ENCODE data around the gene FAM222B.

FAM222B gene

GRCh38 chr17:28777178-28777577 lies 65.4 kb downstream of the FAM222B start:
- Histone ChIP-seq H3K27me3 (ENCODE audit: control insufficient read depth, low read length) (no peaks in the 10 kb centered on the region), H3K4me3 (ENCODE audit: low read length) (no peak overlapping the region), H3K4me1 (ENCODE audit: control insufficient read depth, low read length) (peaks cover 13% of the 10 kb centered on the region), H3K79me2 (ENCODE audit: control insufficient read depth, low read length) (peaks cover 24% of the 10 kb centered on the region), H3K36me3 (ENCODE audit: control insufficient read depth, low read length) (peaks cover 6% of the 10 kb centered on the region; the same call in 1 of the 2 replicates), H3K27ac (ENCODE audit: low read depth, low read length) (no peak overlapping the region), H3F3A (ENCODE audit: control insufficient read depth, insufficient read depth) (0 out of 2 replicates have a peak, but pooled peaks cover 3% of the 10 kb centered on the region), H3K9me3 (ENCODE audit: control insufficient read depth, insufficient read depth, low read length) (no peaks in the 10 kb centered on the region), H3K4me2 (ENCODE audit: low read length) (no peak overlapping the region), H3K9me2 (replicated peaks; ENCODE audit: control insufficient read depth, low read length) (no peaks in the 10 kb centered on the region), H4K20me1 (ENCODE audit: control insufficient read depth, insufficient read depth, low read depth, low read length) (peaks cover 4% of the 10 kb centered on the region; the same call in 1 of the 2 replicates)
- TF ChIP-seq EZH2phosphoT487 (IDR thresholded peaks at IDR 0.05; ENCODE audit: borderline replicate concordance, low read length): no peak
- no peak for TF ChIP-seq CTCF (IDR thresholded peaks at IDR 0.05; ENCODE audit: low read depth, low read length, poor library complexity, severe bottlenecking)

GRCh38 chr17:28774206-28774605 lies 68.4 kb downstream of the FAM222B start:
- Histone ChIP-seq H3K4me2 (ENCODE audit: low read length) (no peak overlapping the region), H3K4me1 (ENCODE audit: control insufficient read depth, low read length) (no peaks in the 10 kb centered on the region), H3K79me2 (ENCODE audit: control insufficient read depth, low read length) (peaks cover 11% of the 10 kb centered on the region), H3F3A (ENCODE audit: control insufficient read depth, insufficient read depth) (no peaks in the 10 kb centered on the region), H3K27ac (ENCODE audit: low read depth, low read length) (no peak overlapping the region), H3K27me3 (ENCODE audit: control insufficient read depth, low read length) (no peaks in the 10 kb centered on the region), H3K36me3 (ENCODE audit: control insufficient read depth, low read length) (no peaks in the 10 kb centered on the region), H4K20me1 (ENCODE audit: control insufficient read depth, insufficient read depth, low read depth, low read length) (no peaks in the 10 kb centered on the region), H3K9me3 (ENCODE audit: control insufficient read depth, insufficient read depth, low read length) (no peaks in the 10 kb centered on the region), H3K4me3 (ENCODE audit: low read length) (no peak overlapping the region), H3K9me2 (replicated peaks; ENCODE audit: control insufficient read depth, low read length) (no peaks in the 10 kb centered on the region)
- no peak for TF ChIP-seq EZH2phosphoT487 (IDR thresholded peaks at IDR 0.05; ENCODE audit: borderline replicate concordance, low read length)
- no peak for TF ChIP-seq CTCF (IDR thresholded peaks at IDR 0.05; ENCODE audit: low read depth, low read length, poor library complexity, severe bottlenecking)

- no peaks in the 10 kb centered on the region for H3K27me3 ChIP-seq (ENCODE audit: control insufficient read depth, low read length)
- no peaks in the 10 kb centered on the region for H3K36me3 ChIP-seq (ENCODE audit: control insufficient read depth, low read length)
- H3K9me2 ChIP-seq (replicated peaks; ENCODE audit: control insufficient read depth, low read length): no peaks in the 10 kb centered on the region
- H3K4me1 ChIP-seq (ENCODE audit: control insufficient read depth, low read length): no peaks in the 10 kb centered on the region
- peaks cover 8% of the 10 kb centered on the region for H3K79me2 ChIP-seq (ENCODE audit: control insufficient read depth, low read length)
- no peak for TF ChIP-seq EZH2phosphoT487 (IDR thresholded peaks at IDR 0.05; ENCODE audit: borderline replicate concordance, low read length)
- no peak for TF ChIP-seq CTCF (IDR thresholded peaks at IDR 0.05; ENCODE audit: low read depth, low read length, poor library complexity, severe bottlenecking)
- no peaks in the 10 kb centered on the region; the same call in 1 of the 2 replicates for H4K20me1 ChIP-seq (ENCODE audit: control insufficient read depth, insufficient read depth, low read depth, low read length)
- H3K9me3 ChIP-seq (ENCODE audit: control insufficient read depth, insufficient read depth, low read length): no peaks in the 10 kb centered on the region
- H3K4me3 ChIP-seq (ENCODE audit: low read length): no peak overlapping the region
- no peaks in the 10 kb centered on the region for H3F3A ChIP-seq (ENCODE audit: control insufficient read depth, insufficient read depth)
- no peak overlapping the region for H3K4me2 ChIP-seq (ENCODE audit: low read length)
- no peak overlapping the region for H3K27ac ChIP-seq (ENCODE audit: low read depth, low read length)
These were observed 68.9 kb downstream of the FAM222B start for GRCh38 chr17:28773736-28774135.

Data from DOHH2 (cell line).